GM10248 (cell line): ENCODE data around the gene FHL5.
"Not testable (repeated sequence)": the region's sequence is repeated elsewhere in the genome, so short reads cannot be mapped to it uniquely, and the experiment has no call there.

Experiments
- CTCF ChIA-PET: fragments of 300-600 bp; sonication (Branson Sonifier 250); formaldehyde crosslinking; extraction: SDS; loops from one replicate; lab custom pipeline; 2021; ENCODE audit warnings: antibody characterized with exemption; lab: Yijun Ruan, JAX
- POLR2A ChIA-PET: fragments of 350-650 bp; sonication (Branson Sonifier 250); formaldehyde crosslinking; extraction: SDS; loops from one replicate; lab custom pipeline; 2020; ENCODE audit warnings: antibody characterized with exemption; lab: Yijun Ruan, JAX
- DNase-seq: peaks from one replicate; pipeline ENCODE4 v3.0.0; 2012; ENCODE audit errors: extremely low spot score
- CTCF ChIP-seq: IDR thresholded peaks from 2 replicates; pipeline ENCODE4 v1.5.1; 2012; ENCODE audit warnings: mild to moderate bottlenecking, low read depth; ENCODE audit errors: extremely low read depth, missing control alignments, control extremely low read depth

FHL5 gene

GRCh38 chr6:96532399-96532798 lies 30.5 kb upstream of the FHL5 start:
- ChIA-PET CTCF (interaction anchor here (0.9 kb wide), 1 partner anchor 14 kb away, joined by 3 read pairs; no protein-coding TSS in a partner anchor), POLR2A (no interaction called here)
- DNase-seq = no peak
- TF ChIP-seq CTCF = no peak

DNA sequence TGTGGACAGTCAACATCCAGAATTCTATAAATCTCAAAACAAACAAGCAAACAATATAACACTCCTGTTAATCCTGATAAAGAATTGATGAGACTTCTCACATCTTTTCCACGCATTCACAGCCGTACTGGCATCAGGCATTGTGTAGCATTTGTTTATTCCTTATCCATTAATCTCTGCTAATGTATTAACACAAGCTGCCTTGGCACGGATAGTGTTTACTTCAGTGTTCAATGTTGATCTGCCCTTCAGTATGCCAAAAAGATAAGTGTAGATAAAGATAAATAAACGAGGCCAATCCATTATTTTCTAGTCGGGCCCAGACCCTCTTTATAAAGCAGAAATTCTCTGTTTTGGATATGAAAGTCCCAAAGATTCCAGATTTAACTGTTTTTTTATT lies 25.2 kb upstream of the FHL5 start:
- CTCF ChIA-PET = interaction anchor here (1.9 kb wide), 1 partner anchor 14 kb away, joined by 6 read pairs; no protein-coding TSS in a partner anchor
- TF ChIP-seq CTCF = no peak
- POLR2A ChIA-PET = no interaction called here
- DNase-seq = no peak

DNA sequence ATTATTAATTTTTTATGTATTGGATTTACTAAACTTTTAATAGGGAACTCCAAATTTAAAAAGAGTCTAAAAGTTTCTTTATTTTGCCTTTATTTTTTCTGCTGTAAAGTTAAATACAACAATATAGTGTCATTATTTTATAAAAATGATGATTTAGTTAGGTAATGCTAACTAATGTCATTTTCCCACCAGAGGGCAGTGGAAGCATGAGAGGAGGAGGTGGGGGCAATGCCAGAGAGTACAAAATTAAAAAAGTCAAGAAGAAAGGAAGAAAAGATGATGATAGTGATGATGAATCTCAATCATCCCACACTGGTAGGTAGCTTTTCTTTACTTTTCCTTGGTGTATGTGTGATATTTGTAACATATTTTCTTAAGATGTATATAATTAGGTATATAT lies 20.2 kb upstream of the FHL5 start:
- POLR2A ChIA-PET = no interaction called here
- CTCF ChIA-PET = interaction anchor here (1.1 to 1.2 kb wide), 3 partner anchors 8 to 58 kb away, joined by 3 to 4 read pairs (median 3); no protein-coding TSS in a partner anchor
- TF ChIP-seq CTCF = peak; percentile 27
- no peak for DNase-seq

DNA sequence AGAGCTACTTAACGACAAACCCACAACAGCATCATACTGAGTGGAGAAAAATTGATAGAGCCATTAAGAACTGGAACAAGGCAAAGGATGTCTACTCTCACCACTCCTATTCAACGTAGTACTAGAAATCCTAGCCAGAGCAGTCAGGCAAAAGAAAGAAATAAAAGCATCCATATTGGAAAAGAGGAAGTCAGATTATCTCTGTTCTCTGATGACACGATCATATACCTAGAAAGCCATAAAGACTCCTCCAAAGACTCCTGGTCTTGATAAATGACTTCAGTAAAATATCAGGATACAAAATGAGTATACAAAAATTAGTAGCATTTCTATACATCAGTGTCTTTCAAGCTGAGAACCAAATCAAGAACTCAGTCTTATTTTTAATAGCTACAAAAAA lies 17.0 kb upstream of the FHL5 start:
- TF ChIP-seq CTCF = no peak
- ChIA-PET POLR2A (no interaction called here), CTCF (interaction anchor here (0.8 to 1.3 kb wide), 3 partner anchors 10 to 14 kb away, joined by 3 read pairs; no protein-coding TSS in a partner anchor)
- no peak for DNase-seq

DNA sequence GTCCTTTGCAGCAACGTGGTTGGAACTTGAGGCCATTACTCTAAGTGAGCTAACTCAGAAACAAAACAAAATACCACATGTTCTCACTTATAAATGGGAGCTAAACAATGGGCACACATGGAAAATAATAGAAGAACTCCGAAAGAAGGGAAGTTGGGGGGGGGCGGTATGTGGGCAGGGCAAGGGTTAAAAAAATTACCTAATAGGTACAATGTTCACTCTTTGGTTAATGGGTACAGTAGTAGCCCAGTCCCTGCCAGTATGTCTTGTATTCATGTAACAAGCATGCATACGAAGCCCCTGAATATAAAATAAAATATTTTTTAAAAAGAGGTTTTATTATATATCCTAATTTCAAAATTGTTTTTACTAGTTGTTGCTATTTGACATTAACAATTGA lies 15.3 kb upstream of the FHL5 start:
- no peak for DNase-seq
- CTCF ChIA-PET = no interaction called here
- no peak for TF ChIP-seq CTCF
- POLR2A ChIA-PET = no interaction called here

GRCh38 chr6:96554558-96554957 lies 8.4 kb upstream of the FHL5 start:
- CTCF ChIA-PET = no interaction called here
- no peak for DNase-seq
- POLR2A ChIA-PET = no interaction called here
- no peak for TF ChIP-seq CTCF

DNA sequence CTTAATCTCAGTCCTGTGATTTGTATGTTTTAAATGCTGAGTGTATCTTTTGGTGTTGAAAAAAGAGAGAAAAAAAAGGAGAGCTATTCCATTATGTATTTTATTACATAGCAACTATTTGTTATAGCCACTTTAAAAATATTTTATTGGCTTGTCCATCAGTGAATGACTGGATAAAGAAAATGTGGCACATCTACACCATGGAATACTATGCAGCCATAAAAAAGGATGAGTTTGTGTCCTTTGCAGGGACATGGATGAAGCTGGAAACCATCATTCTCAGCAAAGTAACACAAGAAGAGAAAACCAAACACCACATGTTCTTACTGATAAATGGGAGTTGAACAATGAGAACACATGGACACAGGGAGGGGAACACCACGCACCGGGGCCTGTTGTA lies 3.2 kb upstream of the FHL5 start:
- CTCF ChIA-PET, DNase-seq, POLR2A ChIA-PET: not testable (repeated sequence)
